ENCODE results near the gene FMO2. TPM values are rescaled to one million over a fixed set of nuclear protein-coding genes. Genes with fewer than 3 reads are reported as not detected.

Gene FMO2
- total RNA-seq, 4 donors from 2014 or later: 1.4 to 7.2 (median 4.1) TPM

DNA sequence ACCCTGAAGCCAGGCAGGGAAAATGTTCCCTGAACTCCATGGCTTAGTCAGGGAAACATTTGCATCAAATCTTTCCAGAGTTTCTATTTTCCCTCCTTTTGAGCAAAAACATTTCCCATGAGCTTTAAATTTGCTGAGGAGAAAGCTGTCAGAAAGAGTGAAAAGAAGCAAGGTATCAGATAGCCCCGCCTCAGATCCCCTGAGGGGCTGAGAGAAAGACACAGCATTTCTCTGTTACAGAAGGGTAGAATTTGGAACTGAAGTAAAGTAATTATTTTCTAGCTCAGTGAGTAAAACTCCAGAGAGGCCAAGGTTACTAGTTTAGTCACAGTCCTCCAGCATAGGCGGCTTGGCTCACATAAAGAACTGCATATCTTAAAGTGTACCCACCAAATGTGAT lies 73.8 kb downstream of the FMO2 start:
- Histone ChIP-seq H3K27me3 (no peaks in the 10 kb centered on the region), H3K27ac (no peak overlapping the region), H3K36me3 (no peaks in the 10 kb centered on the region), H3K9me3 (no peaks in the 10 kb centered on the region), H3K4me3 (no peak overlapping the region), H3K4me1 (peaks cover 0 to 35% (median 1%) of the 10 kb centered on the region in 4 donors)
- DNase-seq: no peak
- no peak for TF ChIP-seq POLR2A (IDR thresholded peaks at IDR 0.05)
- TF ChIP-seq, protein P1, sequence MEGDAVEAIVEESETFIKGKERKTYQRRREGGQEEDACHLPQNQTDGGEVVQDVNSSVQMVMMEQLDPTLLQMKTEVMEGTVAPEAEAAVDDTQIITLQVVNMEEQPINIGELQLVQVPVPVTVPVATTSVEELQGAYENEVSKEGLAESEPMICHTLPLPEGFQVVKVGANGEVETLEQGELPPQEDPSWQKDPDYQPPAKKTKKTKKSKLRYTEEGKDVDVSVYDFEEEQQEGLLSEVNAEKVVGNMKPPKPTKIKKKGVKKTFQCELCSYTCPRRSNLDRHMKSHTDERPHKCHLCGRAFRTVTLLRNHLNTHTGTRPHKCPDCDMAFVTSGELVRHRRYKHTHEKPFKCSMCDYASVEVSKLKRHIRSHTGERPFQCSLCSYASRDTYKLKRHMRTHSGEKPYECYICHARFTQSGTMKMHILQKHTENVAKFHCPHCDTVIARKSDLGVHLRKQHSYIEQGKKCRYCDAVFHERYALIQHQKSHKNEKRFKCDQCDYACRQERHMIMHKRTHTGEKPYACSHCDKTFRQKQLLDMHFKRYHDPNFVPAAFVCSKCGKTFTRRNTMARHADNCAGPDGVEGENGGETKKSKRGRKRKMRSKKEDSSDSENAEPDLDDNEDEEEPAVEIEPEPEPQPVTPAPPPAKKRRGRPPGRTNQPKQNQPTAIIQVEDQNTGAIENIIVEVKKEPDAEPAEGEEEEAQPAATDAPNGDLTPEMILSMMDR (IDR thresholded peaks at IDR 0.05): no peak

Small RNA genes within 50 kb of the gene (small RNA-seq; reads per million reads assigned to genes)
- gene RF00019: 0 reads per million in 2 donors

Other genes with a start within 250 kb of the FMO2 start
- gene MROH9, start 249.8 kb upstream of the FMO2 start, total RNA-seq: not detected
- gene FMO3, start 94.4 kb upstream of the FMO2 start, total RNA-seq: 10 to 100 TPM in 1 of 4 donors, 1 to 10 TPM in 1, not detected in 2; 3.2 to 14.0 TPM
- gene FMO1, start 63.2 kb downstream of the FMO2 start, total RNA-seq: 10 to 100 TPM; 13.2 to 59.9 (median 36.2) TPM
- gene FMO4, start 128.9 kb downstream of the FMO2 start, total RNA-seq: 10 to 100 TPM in 3 of 4 donors, 1 to 10 TPM in 1; 9.9 to 33.8 (median 23.1) TPM